Aorta (tissue), 5 donors: ENCODE measurements around the gene TSHZ1. TPM values are rescaled to one million over a fixed set of nuclear protein-coding genes. Genes with fewer than 3 reads are reported as not detected.

Source experiments
- ATAC-seq: fragments of 200-7000 bp; cut with Tn5 transposase; one replicate; pipeline ENCODE4 v1.9.1; 2022; ENCODE audit warnings: moderate library complexity; ENCODE audit not compliant: low FRiP score
- DNase-seq, 2 donors: peaks; one replicate each; pipeline ENCODE4 v3.0.0-alpha.2; 2020
- H3K27ac ChIP-seq, 2 donors: one replicate each; pipeline ENCODE4 v1.5.1; 2013; ENCODE audit warnings: low read length in 2 of 2, mild to moderate bottlenecking in 2 of 2, moderate library complexity in 2 of 2, control low read depth in 1 of 2, inconsistent platforms in 1 of 2, low read depth in 1 of 2
- H3K27me3 ChIP-seq, 2 donors: one replicate each; pipeline ENCODE4 v1.6.1; 2013; ENCODE audit warnings: control low read depth in 1 of 2, low read length in 1 of 2, mild to moderate bottlenecking in 1 of 2, moderate library complexity in 1 of 2; ENCODE audit not compliant: insufficient read depth in 2 of 2, control insufficient read depth in 1 of 2
- H3K36me3 ChIP-seq, 2 donors: one replicate each; pipeline ENCODE4 v1.6.1; 2013; ENCODE audit warnings: control low read depth in 1 of 2, low read length in 1 of 2, mild to moderate bottlenecking in 1 of 2; ENCODE audit not compliant: insufficient read depth in 2 of 2, control insufficient read depth in 1 of 2
- H3K4me1 ChIP-seq, 2 donors: one replicate each; pipeline ENCODE4 v1.6.1; 2013; ENCODE audit warnings: low read length in 2 of 2, control low read depth in 1 of 2, mild to moderate bottlenecking in 1 of 2, moderate library complexity in 1 of 2; ENCODE audit not compliant: insufficient read depth in 2 of 2, control insufficient read depth in 1 of 2
- H3K4me3 ChIP-seq, 2 donors: one replicate each; pipeline ENCODE4 v1.5.1; 2013; ENCODE audit warnings: low read length in 2 of 2, control low read depth in 1 of 2, mild to moderate bottlenecking in 1 of 2
- H3K9me3 ChIP-seq: one replicate; pipeline ENCODE4 v1.6.1; 2013; ENCODE audit warnings: mild to moderate bottlenecking, low read length; ENCODE audit not compliant: control insufficient read depth
- WGBS, 2 donors: extraction: QIAGEN DNeasy Blood & Tissue Kit; methylation state at CpG; one replicate each; pipeline ENCODE4 v1.1.7; 2013; 5-methylcytosine and 5-hydroxymethylcytosine counted together
- intact Hi-C, 2 donors: fragments of 100-400 bp; cut with DNase I; formaldehyde crosslinking; loops; one replicate each; pipeline versions ENCODE4 v1.14.2 to v1.15.0; 2022
- polyA plus RNA-seq, 2 donors: library from polyadenylated mRNA; stranded (reverse); fragments of 200-250 nt; gene quantifications; one replicate each; pipeline ENCODE4 v1.2.3, GENCODE V29; 2013
- total RNA-seq, 2 donors: library from RNA; stranded (reverse); fragmentation: NEBNext Ultra II Directional; extraction: Animal tissue kit (Norgen Biotek cat#: 25700); gene quantifications; one replicate each; pipeline ENCODE4 v1.2.1, GENCODE V29; 2021
- donor health status: healthy with polysubstance abuse.
- donor health status: Bipolar disorder and iron deficiency.
- donor health status: DM: no; HTN: no; CAD: no.
- donor health status: DM: no; HTN: no; CAD: no.
- donor health status: DM: yes; HTN: yes; CAD: no.

Gene TSHZ1
- total and polyA plus RNA-seq, 4 donors: 3.3 to 26.0 (median 11.8) TPM

DNA sequence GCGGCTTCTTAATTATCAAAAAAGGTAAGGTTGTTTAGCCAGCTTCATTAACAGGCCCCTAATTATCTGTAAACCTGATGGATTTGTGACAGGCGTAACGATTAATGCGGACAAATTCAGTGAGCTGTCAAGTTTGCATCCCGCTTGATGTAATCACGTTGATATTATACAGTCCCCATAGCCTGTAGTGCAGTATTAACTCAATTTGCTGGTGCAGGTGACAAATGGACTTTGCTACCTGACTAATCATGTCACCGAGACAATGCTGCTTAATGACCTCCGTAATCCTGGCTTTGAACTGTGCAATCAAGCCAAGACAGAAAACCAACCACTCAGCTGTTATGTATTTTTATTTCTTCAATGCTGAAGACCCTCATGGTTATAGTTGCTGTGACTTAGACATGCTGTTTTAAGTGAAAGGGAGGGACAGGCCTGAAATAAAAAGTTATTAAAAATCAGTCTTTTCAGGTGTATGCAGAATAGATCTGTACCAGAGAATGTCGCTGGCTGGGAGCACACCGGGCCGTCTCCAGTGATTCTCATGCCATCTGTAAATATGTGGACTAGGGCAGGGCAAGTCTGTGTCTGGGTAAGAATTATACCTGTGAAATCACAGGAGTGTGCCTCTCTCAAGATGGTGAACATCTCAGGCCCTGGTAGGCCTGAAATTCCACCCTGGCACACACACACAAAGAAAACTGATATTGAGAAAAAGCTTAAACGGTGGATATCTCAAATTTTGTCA lies 4.3 kb downstream of the TSHZ1 start:
- H3K4me3 ChIP-seq: no peak overlapping the region
- 90 to 91% methylated on average over 12 of the region's 12 CpGs for WGBS, 2 donors
- no peaks in the 10 kb centered on the region for H3K9me3 ChIP-seq
- H3K27ac ChIP-seq: no peak overlapping the region
- intact Hi-C loops: loop anchor here in 1 of 2 donors (5.0 to 10.0 kb wide), 2 partner anchors 32 to 210 kb away; no protein-coding TSS in a partner anchor
- DNase-seq (no peak), ATAC-seq (no peak)
- H3K27me3 ChIP-seq: no peaks in the 10 kb centered on the region
- peaks cover 0 to 4% of the 10 kb centered on the region in 2 donors for H3K4me1 ChIP-seq
- no peaks in the 10 kb centered on the region for H3K36me3 ChIP-seq

GRCh38 chr18:75215663-75216062 lies 5.1 kb downstream of the TSHZ1 start:
- ATAC-seq: no peak
- Histone ChIP-seq H3K4me3 (no peak overlapping the region), H3K27me3 (no peaks in the 10 kb centered on the region), H3K27ac (no peak overlapping the region), H3K4me1 (peaks cover 0 to 2% of the 10 kb centered on the region in 2 donors), H3K36me3 (no peaks in the 10 kb centered on the region), H3K9me3 (no peaks in the 10 kb centered on the region)
- intact Hi-C loops: loop anchor here in 1 of 2 donors (10.0 kb wide), 1 partner anchor 211 kb away; no protein-coding TSS in a partner anchor
- DNase-seq: no peak
- 93 to 95% methylated on average over 4 of the region's 4 CpGs for WGBS, 2 donors

DNA sequence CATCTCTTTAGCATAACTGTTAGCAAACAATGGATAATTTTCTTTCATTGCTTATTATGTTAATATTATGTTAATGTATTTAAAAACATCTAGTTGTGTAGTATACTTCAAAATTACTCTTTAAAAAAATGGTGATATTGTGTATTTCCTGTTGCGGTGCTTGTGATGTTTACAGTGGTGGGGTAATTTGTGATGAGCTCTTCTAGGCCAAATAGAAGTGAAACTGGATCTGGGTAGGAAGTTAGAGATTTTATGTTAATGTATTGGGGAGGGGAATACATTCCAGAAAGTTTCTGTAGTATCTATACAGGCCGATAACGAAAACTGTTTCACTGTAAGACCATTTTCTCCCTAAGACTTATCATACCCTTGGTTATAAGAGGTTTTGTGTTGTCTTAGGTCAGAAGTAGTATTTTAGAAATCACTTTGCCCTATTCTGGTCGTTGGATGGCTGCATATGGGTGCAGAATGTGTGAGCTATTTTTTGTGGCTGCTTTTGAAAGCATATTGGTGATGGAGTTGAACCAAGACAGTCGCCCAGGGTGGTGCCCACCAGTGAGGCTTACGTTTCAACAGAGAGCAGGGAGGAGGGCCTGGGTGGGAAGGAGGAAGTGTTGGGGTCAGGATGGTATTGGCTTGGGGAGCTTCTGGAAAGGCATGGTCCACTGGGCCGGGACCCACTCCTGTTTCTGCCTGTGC lies 5.8 kb downstream of the TSHZ1 start:
- Histone ChIP-seq H3K9me3 (no peaks in the 10 kb centered on the region), H3K27ac (no peak overlapping the region), H3K4me3 (no peak overlapping the region), H3K4me1 (peaks cover 0 to 2% of the 10 kb centered on the region in 2 donors), H3K36me3 (no peaks in the 10 kb centered on the region), H3K27me3 (no peaks in the 10 kb centered on the region)
- no peak for ATAC-seq
- no peak for DNase-seq
- WGBS, 2 donors: 74 to 80% methylated on average over 7 of the region's 7 CpGs
- intact Hi-C loops: loop anchor here in 1 of 2 donors (10.0 kb wide), 1 partner anchor 212 kb away; no protein-coding TSS in a partner anchor

DNA sequence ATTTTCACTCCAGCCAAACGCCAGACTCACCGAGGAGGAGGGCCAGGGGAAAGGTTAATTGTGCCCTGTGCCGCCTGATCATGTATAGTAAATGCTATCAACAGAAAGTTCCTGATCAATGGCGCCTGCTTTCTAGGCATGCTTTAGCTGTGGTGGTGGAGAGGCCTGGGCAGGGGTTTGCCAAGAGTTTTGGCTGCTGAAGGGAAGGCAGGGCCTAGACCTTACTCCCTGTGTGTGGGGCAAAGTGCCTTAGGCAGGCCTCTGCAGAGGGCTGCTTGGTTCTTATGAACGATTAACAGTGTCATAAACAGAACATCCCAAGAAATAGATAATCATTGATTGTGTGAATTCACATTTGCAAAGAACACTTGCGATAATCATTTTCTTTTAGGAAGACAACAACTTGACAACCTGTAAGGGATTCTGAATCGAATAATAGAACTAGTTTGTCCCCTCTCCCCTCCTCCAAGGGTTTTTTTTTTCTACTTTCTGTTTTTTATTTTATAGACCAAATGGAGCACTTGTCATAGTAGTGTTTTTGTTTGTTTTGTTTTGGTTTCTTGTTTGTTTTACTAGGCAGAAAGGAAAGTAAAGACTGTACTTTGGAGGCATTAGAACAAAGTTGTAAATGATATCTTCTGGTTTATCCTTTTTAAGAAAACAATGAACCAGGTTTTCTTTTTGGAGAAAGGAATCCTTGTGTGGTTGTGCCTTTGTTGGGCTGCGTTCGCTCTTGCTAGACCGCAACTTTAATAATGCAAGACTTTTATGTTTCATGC lies 6.5 kb downstream of the TSHZ1 start:
- DNase-seq: no peak
- Histone ChIP-seq H3K4me1 (peaks cover 0 to 2% of the 10 kb centered on the region in 2 donors), H3K4me3 (no peak overlapping the region), H3K27ac (no peak overlapping the region), H3K36me3 (no peaks in the 10 kb centered on the region), H3K27me3 (no peaks in the 10 kb centered on the region), H3K9me3 (no peaks in the 10 kb centered on the region)
- 95% methylated on average over 10 of the region's 10 CpGs for WGBS, 2 donors
- no peak for ATAC-seq
- intact Hi-C loops: loop anchor here in 1 of 2 donors (10.0 kb wide), 1 partner anchor 212 kb away; no protein-coding TSS in a partner anchor

GRCh38 chr18:75218065-75218923 lies 7.7 kb downstream of the TSHZ1 start:
- H3K27me3 ChIP-seq: no peaks in the 10 kb centered on the region
- H3K9me3 ChIP-seq: no peaks in the 10 kb centered on the region
- DNase-seq: no peak
- no peak overlapping the region for H3K4me3 ChIP-seq
- no peak for ATAC-seq
- no peaks in the 10 kb centered on the region for H3K36me3 ChIP-seq
- peaks cover 0 to 2% of the 10 kb centered on the region in 2 donors for H3K4me1 ChIP-seq
- intact Hi-C loops: loop anchor here in 1 of 2 donors (10.0 kb wide), 1 partner anchor 213 kb away; no protein-coding TSS in a partner anchor
- WGBS, 2 donors: 86% methylated on average over 12 of the region's 12 CpGs
- no peak overlapping the region for H3K27ac ChIP-seq

DNA sequence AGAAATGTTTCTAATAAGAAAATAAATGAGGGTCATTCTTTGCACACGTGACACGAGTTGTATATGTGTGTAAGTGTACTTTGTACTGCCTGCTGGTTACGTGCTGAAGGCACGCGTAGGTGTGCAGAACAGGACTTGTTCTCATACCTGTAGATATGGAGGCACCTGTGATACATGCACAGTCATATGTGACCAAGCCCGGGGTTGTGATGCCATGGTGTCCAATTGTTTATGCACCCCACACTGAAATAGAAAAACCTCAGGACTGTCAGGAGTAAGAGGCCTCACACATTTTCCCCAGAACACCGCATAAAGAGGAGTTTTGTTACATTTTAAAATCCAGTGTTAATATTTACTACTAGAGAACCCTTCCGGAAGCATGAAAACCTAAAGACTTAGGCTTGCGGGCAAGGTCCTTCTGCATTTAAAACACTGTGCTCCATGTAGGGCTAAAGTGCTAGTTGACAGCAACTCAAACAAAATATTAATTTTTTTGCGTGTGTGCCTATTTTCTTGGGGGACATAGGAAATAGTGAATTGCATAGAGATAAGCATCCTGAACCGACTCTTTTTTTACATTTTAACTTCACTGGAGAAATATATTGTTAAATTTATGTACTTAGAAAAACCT lies 9.3 kb downstream of the TSHZ1 start:
- 78% methylated on average over 11 of the region's 11 CpGs for WGBS, 2 donors
- intact Hi-C loops: loop anchor here in 1 of 2 donors (10.0 kb wide), 1 partner anchor 215 kb away; no protein-coding TSS in a partner anchor
- no peak overlapping the region for H3K27ac ChIP-seq
- no peaks in the 10 kb centered on the region for H3K9me3 ChIP-seq
- no peaks in the 10 kb centered on the region for H3K27me3 ChIP-seq
- no peak for DNase-seq
- no peaks in the 10 kb centered on the region for H3K4me1 ChIP-seq
- ATAC-seq: no peak
- no peak overlapping the region for H3K4me3 ChIP-seq
- no peaks in the 10 kb centered on the region for H3K36me3 ChIP-seq

DNA sequence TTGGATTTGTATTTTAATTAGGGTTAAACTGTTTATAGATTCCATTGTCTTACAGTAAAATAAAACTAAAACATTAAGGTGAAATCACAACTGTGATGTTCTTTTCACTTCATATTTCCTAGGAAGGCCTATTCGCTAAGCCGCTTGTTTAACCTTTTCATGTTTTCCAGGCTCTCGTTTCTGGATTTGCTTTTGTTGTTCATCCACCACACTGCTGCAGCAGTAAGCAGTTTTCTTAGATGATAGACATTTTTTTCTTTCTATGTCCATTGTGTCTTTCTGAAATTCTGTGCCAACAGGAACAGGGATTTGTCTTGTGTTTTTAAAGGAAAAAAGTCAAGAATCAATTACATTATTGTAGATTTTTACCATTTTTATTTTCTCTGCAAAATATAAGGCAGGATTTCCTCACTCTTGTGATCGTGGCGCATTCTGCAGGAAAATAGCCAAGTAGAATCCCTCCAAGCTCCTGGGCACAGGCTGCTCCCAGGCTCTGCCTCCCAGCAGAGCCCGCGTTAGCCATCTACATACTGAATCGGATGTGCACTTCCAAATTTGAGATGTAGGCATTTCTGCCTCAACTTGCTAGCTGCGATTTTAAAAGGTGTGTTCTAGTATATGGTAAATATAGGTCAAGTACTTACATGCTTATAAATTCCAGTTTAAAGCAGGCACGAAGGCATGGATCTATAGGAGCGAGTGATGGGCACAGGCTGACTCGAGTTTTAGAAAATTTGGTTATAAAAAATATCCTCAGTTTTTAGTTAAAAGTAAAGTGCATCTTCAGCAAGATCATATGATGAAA lies 10.2 kb downstream of the TSHZ1 start:
- Histone ChIP-seq H3K36me3 (no peaks in the 10 kb centered on the region), H3K4me1 (no peaks in the 10 kb centered on the region), H3K27me3 (no peaks in the 10 kb centered on the region), H3K27ac (no peak overlapping the region), H3K9me3 (no peaks in the 10 kb centered on the region), H3K4me3 (no peak overlapping the region)
- DNase-seq: no peak
- intact Hi-C loops: no loop called here
- WGBS, 2 donors: 82 to 83% methylated on average over 12 of the region's 12 CpGs
- ATAC-seq: no peak
